ENCODE measurements around the gene MICAL2. TPM values are rescaled to one million over a fixed set of nuclear protein-coding genes. Genes with fewer than 3 reads are reported as not detected.

Gene MICAL2
- total and polyA plus RNA-seq, 3 donors from 2014 or later: 224 to 461 (median 401) TPM

DNA sequence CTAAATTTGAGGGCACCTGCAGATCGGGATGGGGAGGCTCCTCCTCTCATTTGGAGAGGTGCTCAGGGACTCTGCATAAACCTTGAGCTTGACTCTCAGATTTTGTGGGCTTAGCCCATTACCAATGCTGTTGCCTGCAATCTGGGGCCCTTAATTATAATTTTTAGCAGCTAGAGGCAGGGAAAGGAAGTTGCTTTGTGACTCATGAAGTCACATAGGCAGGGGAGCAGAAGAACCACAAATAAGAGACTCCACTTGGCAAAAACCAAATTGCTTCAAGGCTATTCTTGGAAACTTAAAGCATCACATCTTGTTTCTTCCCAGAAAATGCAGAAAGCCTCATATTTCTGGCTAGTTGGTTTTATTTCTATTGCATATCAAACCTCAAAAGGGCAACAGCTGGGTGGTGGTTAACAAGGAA is 46.9 kb downstream of the MICAL2 start:
- Histone ChIP-seq H3K27me3 (no peaks in the 10 kb centered on the region), H3K4me1 (peaks cover 65% of the 10 kb centered on the region), H3K9me3 (no peaks in the 10 kb centered on the region), H3K27ac (peak overlapping the region; percentile 80 to 89), H3K4me3 (no peak overlapping the region), H3K36me3 (ENCODE audit: low read depth, missing control alignments) (no peaks in the 10 kb centered on the region)
- peak; percentile 14 for DNase-seq
- intact Hi-C loops (cut with DNase I; ENCODE audit: low total_unique reads): no loop called here
- 36 to 37% methylated on average over 1 of the region's 1 CpG for WGBS, 2 donors
- TF ChIP-seq POLR2A (IDR thresholded peaks at IDR 0.05): no peak
- TF ChIP-seq, protein P1, sequence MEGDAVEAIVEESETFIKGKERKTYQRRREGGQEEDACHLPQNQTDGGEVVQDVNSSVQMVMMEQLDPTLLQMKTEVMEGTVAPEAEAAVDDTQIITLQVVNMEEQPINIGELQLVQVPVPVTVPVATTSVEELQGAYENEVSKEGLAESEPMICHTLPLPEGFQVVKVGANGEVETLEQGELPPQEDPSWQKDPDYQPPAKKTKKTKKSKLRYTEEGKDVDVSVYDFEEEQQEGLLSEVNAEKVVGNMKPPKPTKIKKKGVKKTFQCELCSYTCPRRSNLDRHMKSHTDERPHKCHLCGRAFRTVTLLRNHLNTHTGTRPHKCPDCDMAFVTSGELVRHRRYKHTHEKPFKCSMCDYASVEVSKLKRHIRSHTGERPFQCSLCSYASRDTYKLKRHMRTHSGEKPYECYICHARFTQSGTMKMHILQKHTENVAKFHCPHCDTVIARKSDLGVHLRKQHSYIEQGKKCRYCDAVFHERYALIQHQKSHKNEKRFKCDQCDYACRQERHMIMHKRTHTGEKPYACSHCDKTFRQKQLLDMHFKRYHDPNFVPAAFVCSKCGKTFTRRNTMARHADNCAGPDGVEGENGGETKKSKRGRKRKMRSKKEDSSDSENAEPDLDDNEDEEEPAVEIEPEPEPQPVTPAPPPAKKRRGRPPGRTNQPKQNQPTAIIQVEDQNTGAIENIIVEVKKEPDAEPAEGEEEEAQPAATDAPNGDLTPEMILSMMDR (IDR thresholded peaks at IDR 0.05): no peak

DNA sequence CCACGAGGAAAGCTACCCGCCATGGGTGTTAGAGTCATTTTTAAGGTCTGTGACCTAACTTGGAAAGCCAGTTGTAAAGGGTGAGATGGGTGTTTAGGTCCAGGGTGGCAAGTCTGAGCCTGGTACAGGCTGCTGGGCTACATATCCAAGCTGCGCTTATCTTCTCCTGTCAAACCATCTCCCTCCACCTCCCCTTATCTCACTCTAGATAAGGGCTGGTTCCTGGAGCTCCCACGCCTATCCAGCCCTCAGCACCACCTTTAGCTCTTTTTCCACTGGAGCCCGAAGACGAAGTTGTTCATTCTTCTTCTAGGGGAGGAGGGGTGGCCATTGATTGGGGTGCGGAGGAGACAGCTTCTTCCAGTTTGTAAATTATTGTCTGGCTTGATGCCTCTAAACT is 48.5 kb downstream of the MICAL2 start:
- Histone ChIP-seq H3K27ac (peak overlapping the region; percentile 89 to 94), H3K4me3 (no peak overlapping the region), H3K9me3 (no peaks in the 10 kb centered on the region), H3K4me1 (peaks cover 79% of the 10 kb centered on the region), H3K36me3 (ENCODE audit: low read depth, missing control alignments) (no peaks in the 10 kb centered on the region), H3K27me3 (no peaks in the 10 kb centered on the region)
- intact Hi-C loops (cut with DNase I; ENCODE audit: low total_unique reads): no loop called here
- WGBS, 2 donors: 60% methylated on average over 7 of the region's 7 CpGs
- no peak for TF ChIP-seq POLR2A (IDR thresholded peaks at IDR 0.05)
- TF ChIP-seq, protein P1 (IDR thresholded peaks at IDR 0.05): no peak
- DNase-seq: peak; percentile 15

DNA sequence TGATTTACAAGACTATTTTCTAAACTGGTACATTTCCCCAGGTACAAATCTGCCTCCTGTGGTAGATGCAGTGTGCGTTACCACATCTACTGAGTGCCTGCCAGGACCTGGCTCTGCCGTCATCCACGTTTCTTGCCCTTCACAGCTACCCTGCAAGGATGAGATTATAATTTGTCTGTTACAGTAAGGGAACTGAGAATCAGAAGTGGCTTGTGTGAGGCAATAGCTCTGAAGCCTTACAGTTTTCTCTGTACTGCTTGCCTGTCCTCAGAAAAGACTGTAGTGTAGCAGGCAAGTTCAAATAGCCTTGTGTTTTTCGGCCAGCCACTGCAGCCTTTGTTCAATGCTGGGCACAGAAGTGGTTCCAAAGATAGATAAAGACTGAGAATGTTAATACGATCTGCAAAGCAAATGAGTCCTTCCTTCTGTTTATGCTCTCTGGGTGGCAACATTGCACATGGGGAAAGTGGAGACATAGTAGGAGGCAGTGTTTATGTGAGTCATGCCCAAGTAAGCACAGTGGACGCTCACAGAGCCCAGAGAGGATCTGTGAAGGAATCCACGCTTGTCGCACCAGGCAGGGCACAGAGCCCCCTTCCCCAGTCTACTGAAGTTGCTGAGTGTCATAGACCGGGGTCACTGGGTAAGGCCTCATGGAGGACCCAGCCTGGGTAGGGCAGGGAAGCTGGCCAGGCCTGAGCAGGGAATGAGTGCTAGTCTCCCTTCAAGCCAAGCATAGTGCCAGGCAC is 49.1 kb downstream of the MICAL2 start:
- Histone ChIP-seq H3K4me3 (no peak overlapping the region), H3K27me3 (no peaks in the 10 kb centered on the region), H3K4me1 (peaks cover 85% of the 10 kb centered on the region), H3K36me3 (ENCODE audit: low read depth, missing control alignments) (no peaks in the 10 kb centered on the region), H3K9me3 (no peaks in the 10 kb centered on the region), H3K27ac (peak overlapping the region; percentile 89 to 94)
- DNase-seq: peak; percentile 53
- intact Hi-C loops (cut with DNase I; ENCODE audit: low total_unique reads): no loop called here
- no peak for TF ChIP-seq POLR2A (IDR thresholded peaks at IDR 0.05)
- TF ChIP-seq, protein P1 (IDR thresholded peaks at IDR 0.05): no peak
- 41 to 60% methylated on average over 9 of the region's 9 CpGs for WGBS, 2 donors

DNA sequence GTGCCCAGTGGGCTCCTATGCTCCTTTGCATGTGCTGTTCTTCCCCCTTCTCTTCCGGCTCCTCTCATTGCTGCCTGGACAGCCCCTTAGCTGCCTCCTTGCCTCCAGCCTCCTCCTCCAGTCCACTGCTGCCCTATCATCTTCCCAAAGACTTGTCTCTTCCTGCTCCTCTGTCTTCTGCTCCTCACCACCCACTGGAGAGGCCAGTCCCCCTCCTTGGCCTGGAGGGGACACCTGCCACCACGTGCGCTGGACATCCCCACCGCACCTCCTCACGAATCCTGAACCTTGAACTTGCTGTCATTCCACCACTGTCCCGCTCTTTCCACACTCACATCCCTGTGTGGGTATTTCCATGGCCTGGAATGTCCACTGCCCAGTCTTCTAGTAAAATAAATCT is 49.8 kb downstream of the MICAL2 start:
- WGBS, 2 donors: 81 to 86% methylated on average over 6 of the region's 6 CpGs
- peak; percentile 11 for DNase-seq
- Histone ChIP-seq H3K27me3 (no peaks in the 10 kb centered on the region), H3K4me3 (no peak overlapping the region), H3K4me1 (peaks cover 87% of the 10 kb centered on the region), H3K36me3 (ENCODE audit: low read depth, missing control alignments) (no peaks in the 10 kb centered on the region), H3K9me3 (no peaks in the 10 kb centered on the region), H3K27ac (peak overlapping the region; percentile 89 to 94)
- intact Hi-C loops (cut with DNase I; ENCODE audit: low total_unique reads): no loop called here
- TF ChIP-seq POLR2A (IDR thresholded peaks at IDR 0.05): no peak
- TF ChIP-seq, protein P1 (IDR thresholded peaks at IDR 0.05): no peak

DNA sequence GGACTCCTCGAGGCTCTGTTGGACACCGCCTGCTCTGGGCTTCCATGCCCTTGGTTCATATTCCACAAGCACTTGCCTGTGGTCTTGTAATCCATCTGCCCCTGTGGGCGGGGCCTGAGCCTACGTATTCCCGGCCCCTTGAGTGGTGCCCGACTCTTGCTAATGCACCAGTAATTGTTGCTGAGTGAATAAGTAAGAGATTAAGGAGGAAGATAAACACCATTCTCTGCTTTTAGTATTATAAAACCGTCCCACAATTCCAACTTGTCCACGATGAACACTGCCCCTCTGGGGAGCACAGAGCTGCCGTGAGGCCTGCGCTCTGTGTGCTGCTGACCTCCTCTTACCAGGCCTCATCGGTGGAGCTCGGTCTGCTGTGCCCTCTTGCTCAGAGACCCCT is 50.3 kb downstream of the MICAL2 start:
- no peaks in the 10 kb centered on the region for H3K27me3 ChIP-seq
- H3K27ac ChIP-seq: peak overlapping the region; percentile 89 to 94
- H3K36me3 ChIP-seq (ENCODE audit: low read depth, missing control alignments): no peaks in the 10 kb centered on the region
- H3K4me1 ChIP-seq: peaks cover 87% of the 10 kb centered on the region
- intact Hi-C loops (cut with DNase I; ENCODE audit: low total_unique reads): no loop called here
- H3K9me3 ChIP-seq: no peaks in the 10 kb centered on the region
- DNase-seq: peak; percentile 16
- H3K4me3 ChIP-seq: no peak overlapping the region
- WGBS, 2 donors: 59 to 60% methylated on average over 12 of the region's 12 CpGs
- no peak for TF ChIP-seq POLR2A (IDR thresholded peaks at IDR 0.05)
- TF ChIP-seq, protein P1 (IDR thresholded peaks at IDR 0.05): no peak
